ENCODE measurements around the gene SH3GL3.
A peak's percentile ranks its signal among the peaks of the same experiment; 100 is the strongest.

The SH3GL3 gene

GRCh38 chr15:83653639-83654378 is 206.7 kb downstream of the SH3GL3 start, which contains the start of gene ADAMTSL3:
Gene ADAMTSL3 (plus strand): TSS chr15:83654123. CDS start chr15:83655762, 1,639 bp downstream.
- H3K4me1 ChIP-seq (ENCODE audit: insufficient read depth, poor library complexity, severe bottlenecking), result no peaks in the 10 kb centered on the region
- ATAC-seq (ENCODE audit: low read depth), result peak; percentile 65
- no peak for DNase-seq (ENCODE audit: low spot score)
- no peaks in the 10 kb centered on the region for H3K9me3 ChIP-seq (ENCODE audit: severe bottlenecking)
- peaks cover 23% of the 10 kb centered on the region for H3K27me3 ChIP-seq (ENCODE audit: insufficient read depth, poor library complexity, severe bottlenecking)
- H3K36me3 ChIP-seq (ENCODE audit: low read depth), result no peaks in the 10 kb centered on the region
- peak; percentile 42 for TF ChIP-seq CTCF (IDR thresholded peaks at IDR 0.05; ENCODE audit: poor library complexity, severe bottlenecking)
- peak within 1 kb of the TSS; percentile 44 for H3K4me3 ChIP-seq (ENCODE audit: severe bottlenecking)
- H3K27ac ChIP-seq (ENCODE audit: poor library complexity, severe bottlenecking), result no peak within 1 kb of the TSS

GRCh38 chr15:83654379-83655236 is 207.5 kb downstream of the SH3GL3 start:
- Histone ChIP-seq H3K36me3 (ENCODE audit: low read depth) (no peaks in the 10 kb centered on the region), H3K9me3 (ENCODE audit: severe bottlenecking) (no peaks in the 10 kb centered on the region), H3K27me3 (ENCODE audit: insufficient read depth, poor library complexity, severe bottlenecking) (peaks cover 23% of the 10 kb centered on the region), H3K4me1 (ENCODE audit: insufficient read depth, poor library complexity, severe bottlenecking) (no peaks in the 10 kb centered on the region), H3K4me3 (ENCODE audit: severe bottlenecking) (peak overlapping the region; percentile 44), H3K27ac (ENCODE audit: poor library complexity, severe bottlenecking) (no peak overlapping the region)
- DNase-seq (ENCODE audit: low spot score) (no peak), ATAC-seq (ENCODE audit: low read depth) (0 out of 3 replicates have a peak, but pooled peaks have one; percentile 8)
- TF ChIP-seq CTCF (IDR thresholded peaks at IDR 0.05; ENCODE audit: poor library complexity, severe bottlenecking), result no peak

GRCh38 chr15:83655237-83655616 is 208.1 kb downstream of the SH3GL3 start:
- peaks cover 23% of the 10 kb centered on the region for H3K27me3 ChIP-seq (ENCODE audit: insufficient read depth, poor library complexity, severe bottlenecking)
- H3K4me1 ChIP-seq (ENCODE audit: insufficient read depth, poor library complexity, severe bottlenecking), result no peaks in the 10 kb centered on the region

GRCh38 chr15:83656192-83656591 is 209.1 kb downstream of the SH3GL3 start:
- no peak for ATAC-seq (ENCODE audit: low read depth)
- no peaks in the 10 kb centered on the region for H3K9me3 ChIP-seq (ENCODE audit: severe bottlenecking)

More at GRCh38 chr15:83655237-83655616, 208.1 kb downstream of the SH3GL3 start:
- Histone ChIP-seq H3K27ac (ENCODE audit: poor library complexity, severe bottlenecking) (no peak overlapping the region), H3K36me3 (ENCODE audit: low read depth) (no peaks in the 10 kb centered on the region), H3K9me3 (ENCODE audit: severe bottlenecking) (no peaks in the 10 kb centered on the region), H3K4me3 (ENCODE audit: severe bottlenecking) (no peak overlapping the region)
- TF ChIP-seq CTCF (IDR thresholded peaks at IDR 0.05; ENCODE audit: poor library complexity, severe bottlenecking), result no peak
- no peak for ATAC-seq (ENCODE audit: low read depth)
- no peak for DNase-seq (ENCODE audit: low spot score)

More at GRCh38 chr15:83656192-83656591, 209.1 kb downstream of the SH3GL3 start:
- no peak for TF ChIP-seq CTCF (IDR thresholded peaks at IDR 0.05; ENCODE audit: poor library complexity, severe bottlenecking)
- DNase-seq (ENCODE audit: low spot score), result no peak
- H3K27ac ChIP-seq (ENCODE audit: poor library complexity, severe bottlenecking), result no peak overlapping the region
- no peaks in the 10 kb centered on the region for H3K4me1 ChIP-seq (ENCODE audit: insufficient read depth, poor library complexity, severe bottlenecking)
- H3K27me3 ChIP-seq (ENCODE audit: insufficient read depth, poor library complexity, severe bottlenecking), result peaks cover 23% of the 10 kb centered on the region
- H3K36me3 ChIP-seq (ENCODE audit: low read depth), result no peaks in the 10 kb centered on the region
- no peak overlapping the region for H3K4me3 ChIP-seq (ENCODE audit: severe bottlenecking)
